ENCODE data around the gene WDR43.
A peak's percentile ranks its signal among the peaks of the same experiment; 100 is the strongest.
"Not testable (repeated sequence)": the region's sequence is repeated elsewhere in the genome, so short reads cannot be mapped to it uniquely, and the experiment has no call there.

WDR43 gene

GRCh38 chr2:28970464-28971160, 76.1 kb downstream of the WDR43 start:
- DNase-seq, result no peak

GRCh38 chr2:28972778-28973335, 78.4 kb downstream of the WDR43 start:
- DNase-seq, result no peak

- DNase-seq, result no peak
Observed at GRCh38 chr2:28974252-28974651, 79.8 kb downstream of the WDR43 start.

- DNase-seq, result no peak
Observed at GRCh38 chr2:28975671-28976070, 81.2 kb downstream of the WDR43 start.

GRCh38 chr2:28976584-28976983, 82.1 kb downstream of the WDR43 start:
- DNase-seq, result no peak

- DNase-seq, result no peak
Observed at GRCh38 chr2:28977176-28977875, 82.9 kb downstream of the WDR43 start.

GRCh38 chr2:28978001-28978400, 83.5 kb downstream of the WDR43 start:
- not testable (repeated sequence) for DNase-seq

GRCh38 chr2:28978606-28979005, 84.1 kb downstream of the WDR43 start:
- no peak for DNase-seq

- DNase-seq, result no peak
Observed at GRCh38 chr2:28979041-28979440, 84.6 kb downstream of the WDR43 start.

- no peak for DNase-seq
Observed at GRCh38 chr2:28979576-28980366, 85.3 kb downstream of the WDR43 start.

- no peak for DNase-seq
Observed at GRCh38 chr2:28980368-28981015, 86.0 kb downstream of the WDR43 start.

- DNase-seq, result peak; percentile 27
Observed at GRCh38 chr2:28981016-28981441, 86.6 kb downstream of the WDR43 start, which contains the start of gene TOGARAM2. TOGARAM2 (plus strand) TSS chr2:28981298; CDS start chr2:28994835, 13,537 bp downstream.

- no peak for DNase-seq
Observed at GRCh38 chr2:28981620-28982376, 87.3 kb downstream of the WDR43 start.

GRCh38 chr2:28982381-28982950, 88.0 kb downstream of the WDR43 start:
- no peak for DNase-seq

GRCh38 chr2:28986429-28986828, 92.0 kb downstream of the WDR43 start:
- no peak for DNase-seq

GRCh38 chr2:28989973-28990372, 95.5 kb downstream of the WDR43 start:
- no peak for DNase-seq

- DNase-seq, result no peak
Observed at GRCh38 chr2:28990445-28990844, 96.0 kb downstream of the WDR43 start.

- no peak for DNase-seq
Observed at GRCh38 chr2:28991021-28991420, 96.6 kb downstream of the WDR43 start.

GRCh38 chr2:28991460-28991859, 97.0 kb downstream of the WDR43 start:
- DNase-seq, result no peak

GRCh38 chr2:28993206-28993960, 98.9 kb downstream of the WDR43 start:
- peak; percentile 62 for DNase-seq

- no peak for DNase-seq
Observed at GRCh38 chr2:28994074-28994473, 99.6 kb downstream of the WDR43 start.

Measured in COR-L47 (cell line).